GM12878 (cell line): ENCODE data around the gene CFAP299. TPM values are rescaled to one million over a fixed set of nuclear protein-coding genes. Genes with fewer than 3 reads are reported as not detected.

ENCODE experiments used
- ATAC-seq: fragments of 200-7000 bp; cut with Tn5 transposase; 3 replicates; pipeline ENCODE4 v1.9.1; 2020; ENCODE audit warnings: mild to moderate bottlenecking, moderate library complexity
- BruUV-seq: library from RNA; stranded (reverse); fragments of 400-500 nt; replicated peaks from 2 replicates; lab custom pipeline; 2021; lab: Mats Ljungman, UMichigan
- CTCF ChIA-PET: fragments of 300-600 bp; sonication (Branson Sonifier 250); formaldehyde crosslinking; extraction: SDS; loops from one replicate; lab custom pipeline; 2021; ENCODE audit warnings: inconsistent platforms; lab: Yijun Ruan, JAX
- POLR2A ChIA-PET: fragments of 350-600 bp; formaldehyde crosslinking; extraction: SDS; loops from one replicate; lab custom pipeline; 2021; ENCODE audit warnings: inconsistent platforms; lab: Charles Lee
- RAD21 ChIA-PET: fragments of 300-600 bp; sonication (Branson Sonifier 250); formaldehyde crosslinking; loops from one replicate; lab custom pipeline; 2023; ENCODE audit warnings: antibody characterized with exemption; ENCODE audit not compliant: unreplicated experiment; lab: Charles Lee
- SMC1A ChIA-PET: fragments of 300-600 bp; sonication (Branson Sonifier 250); formaldehyde crosslinking; loops from one replicate; lab custom pipeline; 2023; ENCODE audit not compliant: unreplicated experiment, uncharacterized antibody; lab: Charles Lee
- DNase-seq: peaks from one replicate; pipeline ENCODE4 v3.0.0-alpha.2; 2011; ENCODE audit warnings: low read depth, low spot score
- FAIRE-seq: peaks from 3 replicates; lab custom pipeline; 2011; peaks lifted over from hg19 to GRCh38; lab: Jason Lieb, UNC
- H2AFZ ChIP-seq: 2 replicates; pipeline ENCODE4 v1.6.0; 2011; ENCODE audit warnings: low read depth, low read length, control low read depth; ENCODE audit not compliant: control insufficient read depth
- H3K27ac ChIP-seq: 2 replicates; pipeline ENCODE4 v1.5.1; 2011; ENCODE audit warnings: control low read depth; ENCODE audit not compliant: control insufficient read depth, insufficient read depth
- H3K27me3 ChIP-seq, 2 experiments: replicated peaks in 1 of 2; 2 replicates each; pipeline versions ENCODE4 v1.6.0 to v1.6.1; 2011; ENCODE audit warnings: low read length in 1 of 2; ENCODE audit not compliant: control insufficient read depth in 2 of 2, insufficient read depth in 2 of 2
- H3K36me3 ChIP-seq, 2 experiments: 2 replicates each; pipeline ENCODE4 v1.5.1; 2011; ENCODE audit warnings: low read length in 1 of 2; ENCODE audit not compliant: control insufficient read depth in 2 of 2, insufficient read depth in 2 of 2
- H3K4me1 ChIP-seq: 2 replicates; pipeline ENCODE4 v1.6.1; 2011; ENCODE audit warnings: mild to moderate bottlenecking, low read length, moderate library complexity, mixed read lengths; ENCODE audit not compliant: control insufficient read depth, insufficient read depth
- H3K4me2 ChIP-seq: 2 replicates; pipeline ENCODE4 v1.6.0; 2011; ENCODE audit warnings: control low read depth; ENCODE audit not compliant: control insufficient read depth, insufficient read depth
- H3K4me3 ChIP-seq: fragments of 200-600 bp; sonication (generic); 2 replicates; pipeline ENCODE4 v1.5.1; 2016
- H3K79me2 ChIP-seq: 2 replicates; pipeline ENCODE4 v1.6.0; 2011; ENCODE audit warnings: low read length; ENCODE audit not compliant: control insufficient read depth, insufficient read depth
- H3K9ac ChIP-seq: 2 replicates; pipeline ENCODE4 v1.8.0; 2011; ENCODE audit warnings: low read length, control low read depth, mixed read lengths; ENCODE audit not compliant: control insufficient read depth, insufficient read depth
- H3K9me3 ChIP-seq: replicated peaks from 3 replicates; pipeline ENCODE4 v1.5.1; 2011; ENCODE audit warnings: mild to moderate bottlenecking, low read length; ENCODE audit not compliant: control insufficient read depth, insufficient read depth
- H4K20me1 ChIP-seq: 2 replicates; pipeline ENCODE4 v1.6.0; 2011; ENCODE audit not compliant: control insufficient read depth, insufficient read depth
- E4F1 ChIP-seq: fragments of 450-650 bp; IDR thresholded peaks from 2 replicates; pipeline ENCODE4 v1.6.1; 2018; ENCODE audit warnings: borderline replicate concordance, mild to moderate bottlenecking; ENCODE audit not compliant: partially characterized antibody
- ELK1 ChIP-seq: IDR thresholded peaks from 2 replicates; pipeline ENCODE4 v1.6.1; 2012; ENCODE audit warnings: low read depth, low read length, improper control_type of control experiment
- IKZF1 ChIP-seq: fragments of 450-650 bp; conservative IDR thresholded peaks from 2 replicates; pipeline ENCODE4 v1.6.1; 2017; ENCODE audit warnings: antibody characterized with exemption, mild to moderate bottlenecking
- IKZF2 ChIP-seq, 2 experiments: fragments of 450-650 bp; IDR thresholded peaks; 2 replicates each; pipeline ENCODE4 v1.6.1; 2017; ENCODE audit warnings: mild to moderate bottlenecking in 2 of 2, moderate library complexity in 2 of 2
- KDM1A ChIP-seq: fragments of 200-600 bp; sonication (generic); IDR thresholded peaks from 2 replicates; pipeline ENCODE4 v1.6.1; 2016; ENCODE audit warnings: borderline replicate concordance
- POLR2AphosphoS5 ChIP-seq: IDR thresholded peaks from 2 replicates; pipeline ENCODE4 v1.6.1; 2011; ENCODE audit warnings: mild to moderate bottlenecking, low read length, inconsistent platforms
- RAD51 ChIP-seq: fragments of 450-650 bp; IDR thresholded peaks from 2 replicates; pipeline ENCODE4 v1.6.1; 2016; ENCODE audit warnings: moderate library complexity, mild to moderate bottlenecking, inconsistent platforms
- WGBS: methylation state at CpG from one replicate; pipeline ENCODE4 v1.1.6; 2016; ENCODE audit warnings: low lambda C conversion rate; ENCODE audit not compliant: insufficient replicate concordance, insufficient coverage; ENCODE audit errors: missing lambda C conversion rate; 5-methylcytosine and 5-hydroxymethylcytosine counted together
- in situ Hi-C: fragments of 300-500 bp; cut with MboI; formaldehyde crosslinking; loops from 9 replicates; pipeline ENCODE4 v1.14.3; 2018; ENCODE audit warnings: mixed read lengths
- intact Hi-C: fragments of 100-400 bp; cut with micrococcal nuclease; formaldehyde crosslinking; loops from one replicate; pipeline ENCODE4 v1.14.2; 2022; ENCODE audit not compliant: unreplicated experiment
- polyA plus RNA-seq, 11 experiments: library from polyadenylated mRNA; depleted of rRNA in 4 of 11; unstranded in 6 of 11; stranded (reverse) in 5 of 11; fragments of >200 nt; fragmentation: Nextera tagmentation in 4 of 11; fragmentation: Illumina TruSeq in 1 of 11; extraction: Ambion mirVana in 4 of 11; extraction: Trizol in 1 of 11; gene quantifications; 1 replicate in 1 of 11; 2 replicates in 10 of 11; pipeline versions ENCODE4 v1.2.1 to v1.2.3, GENCODE V29; 2011 to 2016; ENCODE audit warnings: inconsistent platforms in 2 of 11, missing spikeins in 2 of 11, low read depth in 1 of 11
- total RNA-seq, 4 experiments: library from RNA; depleted of rRNA in 3 of 4; stranded (reverse); fragments of >200 nt in 3 of 4; fragmentation: Illumina TruSeq in 1 of 4; extraction: Trizol in 1 of 4; gene quantifications; 2 replicates each; pipeline versions ENCODE4 v1.2.1 to v1.2.3, GENCODE V29; 2013 to 2021

CFAP299 gene
- total and polyA plus RNA-seq, 10 of the 15 experiments (the other 5 are each of a cell fraction or from before 2014, with no cell fraction given) = 0.06 to 0.34 TPM; not detected in 8

- Histone ChIP-seq H3K9me3 (no peaks in the 10 kb centered on the region; the same call in none of the 3 replicates), H4K20me1 (no peaks in the 10 kb centered on the region), H3K9ac (no peak overlapping the region), H3K4me3 (no peak overlapping the region), H3K79me2 (no peaks in the 10 kb centered on the region), H3K27ac (no peak overlapping the region), H3K4me2 (no peak overlapping the region), H3K4me1 (no peaks in the 10 kb centered on the region), H3K36me3 (no peaks in the 10 kb centered on the region), H3K27me3 (no peaks in the 10 kb centered on the region), H2AFZ (no peak overlapping the region)
- CTCF ChIA-PET = interaction anchor here (1.0 to 1.4 kb wide), 2 partner anchors 14 to 137 kb away, joined by 3 to 4 read pairs; no protein-coding TSS in a partner anchor
- DNase-seq = no peak
- TF ChIP-seq KDM1A = no peak
- no peak for TF ChIP-seq IKZF2 (IDR thresholded peaks at IDR 0.05)
- TF ChIP-seq ELK1 = no peak
- no peak for TF ChIP-seq RAD51
- no peak for TF ChIP-seq POLR2AphosphoS5
- no peak for TF ChIP-seq E4F1
- TF ChIP-seq IKZF1 = no peak
- RAD21 ChIA-PET = interaction anchor here (0.9 kb wide), 1 partner anchor 15 kb away, joined by 3 read pairs; no protein-coding TSS in a partner anchor
- POLR2A ChIA-PET = no interaction called here
- FAIRE-seq = no peak
- over 99% methylated on average over 7 of the region's 7 CpGs for WGBS
- intact Hi-C loops = no loop called here
- SMC1A ChIA-PET = interaction anchor here (1.2 to 4.3 kb wide), 3 partner anchors 14 to 92 kb away, joined by 3 to 18 read pairs (median 4); no protein-coding TSS in a partner anchor
- ATAC-seq = peak; percentile 30; the same call in 2 of the 3 replicates
- in situ Hi-C loops = no loop called here
- no TSS peak for BruUV-seq
Observed at GRCh38 chr4:80912350-80912749, 576.8 kb downstream of the CFAP299 start.
